ENCODE results near the gene RHD. TPM values are rescaled to one million over a fixed set of nuclear protein-coding genes. Genes with fewer than 3 reads are reported as not detected.
"Not testable (repeated sequence)": the region's sequence is repeated elsewhere in the genome, so short reads cannot be mapped to it uniquely, and the experiment has no call there.

The RHD gene
- total and polyA plus RNA-seq, 4 donors: not detected

- H3K9me3 ChIP-seq (ENCODE audit: control insufficient read depth, low read length); H3K4me1 ChIP-seq (ENCODE audit: control insufficient read depth in 1 of 2, insufficient read depth in 2 of 2, low read length in 2 of 2); DNase-seq; H3K36me3 ChIP-seq (ENCODE audit: control insufficient read depth in 1 of 2, insufficient read depth in 2 of 2, low read length in 1 of 2); H3K4me3 ChIP-seq (ENCODE audit: low read length in 2 of 2); H3K27ac ChIP-seq (ENCODE audit: low read depth in 1 of 2, low read length in 2 of 2); intact Hi-C loops (cut with DNase I); ATAC-seq (ENCODE audit: low FRiP score); H3K27me3 ChIP-seq (ENCODE audit: control insufficient read depth in 1 of 2, insufficient read depth in 2 of 2, low read length in 1 of 2): not testable (repeated sequence)
- WGBS, 2 donors: 26 to 30% methylated on average over 14 of the region's 14 CpGs
Measured at GRCh38 chr1:25268143-25268760, 4.1 kb upstream of the RHD start.

- H3K27ac ChIP-seq (ENCODE audit: low read depth in 1 of 2, low read length in 2 of 2); ATAC-seq (ENCODE audit: low FRiP score); H3K4me1 ChIP-seq (ENCODE audit: control insufficient read depth in 1 of 2, insufficient read depth in 2 of 2, low read length in 2 of 2); H3K4me3 ChIP-seq (ENCODE audit: low read length in 2 of 2); H3K36me3 ChIP-seq (ENCODE audit: control insufficient read depth in 1 of 2, insufficient read depth in 2 of 2, low read length in 1 of 2); DNase-seq; intact Hi-C loops (cut with DNase I); H3K27me3 ChIP-seq (ENCODE audit: control insufficient read depth in 1 of 2, insufficient read depth in 2 of 2, low read length in 1 of 2); H3K9me3 ChIP-seq (ENCODE audit: control insufficient read depth, low read length): not testable (repeated sequence)
- 69 to 70% methylated on average over 4 of the region's 4 CpGs for WGBS, 2 donors
Measured at GRCh38 chr1:25275648-25276047, 3.3 kb downstream of the RHD start.

DNA sequence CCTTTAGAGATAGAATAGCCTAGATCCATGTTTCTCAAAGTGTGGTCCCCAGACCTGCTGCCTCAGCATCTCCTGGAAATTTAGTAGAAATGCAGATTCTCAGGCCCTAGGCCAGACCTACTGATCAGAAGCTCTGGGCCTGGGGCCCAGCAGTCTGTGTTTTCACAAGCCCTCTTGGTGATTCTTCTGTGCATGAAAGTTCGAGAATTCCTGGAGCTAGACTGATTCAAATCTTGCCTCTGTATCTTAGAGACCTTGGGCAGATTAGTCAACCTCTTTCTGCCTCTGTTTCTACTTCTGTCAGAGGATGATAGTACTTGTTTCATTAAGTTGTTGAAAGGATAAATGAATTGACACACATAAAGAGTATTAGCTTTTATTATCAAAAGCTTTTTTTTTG lies 5.0 kb downstream of the RHD start:
- 60 to 61% methylated on average over 1 of the region's 1 CpG for WGBS, 2 donors
- ATAC-seq (ENCODE audit: low FRiP score); H3K36me3 ChIP-seq (ENCODE audit: control insufficient read depth in 1 of 2, insufficient read depth in 2 of 2, low read length in 1 of 2); H3K4me3 ChIP-seq (ENCODE audit: low read length in 2 of 2); H3K27ac ChIP-seq (ENCODE audit: low read depth in 1 of 2, low read length in 2 of 2); DNase-seq; H3K27me3 ChIP-seq (ENCODE audit: control insufficient read depth in 1 of 2, insufficient read depth in 2 of 2, low read length in 1 of 2); H3K9me3 ChIP-seq (ENCODE audit: control insufficient read depth, low read length); H3K4me1 ChIP-seq (ENCODE audit: control insufficient read depth in 1 of 2, insufficient read depth in 2 of 2, low read length in 2 of 2); intact Hi-C loops (cut with DNase I): not testable (repeated sequence)

- DNase-seq; ATAC-seq (ENCODE audit: low FRiP score); H3K36me3 ChIP-seq (ENCODE audit: control insufficient read depth in 1 of 2, insufficient read depth in 2 of 2, low read length in 1 of 2); H3K9me3 ChIP-seq (ENCODE audit: control insufficient read depth, low read length); H3K4me1 ChIP-seq (ENCODE audit: control insufficient read depth in 1 of 2, insufficient read depth in 2 of 2, low read length in 2 of 2); H3K27ac ChIP-seq (ENCODE audit: low read depth in 1 of 2, low read length in 2 of 2); H3K4me3 ChIP-seq (ENCODE audit: low read length in 2 of 2); intact Hi-C loops (cut with DNase I); H3K27me3 ChIP-seq (ENCODE audit: control insufficient read depth in 1 of 2, insufficient read depth in 2 of 2, low read length in 1 of 2): not testable (repeated sequence)
- WGBS, 2 donors: 40 to 66% methylated on average over 2 of the region's 2 CpGs
Measured at GRCh38 chr1:25278358-25278757, 6.0 kb downstream of the RHD start.

DNA sequence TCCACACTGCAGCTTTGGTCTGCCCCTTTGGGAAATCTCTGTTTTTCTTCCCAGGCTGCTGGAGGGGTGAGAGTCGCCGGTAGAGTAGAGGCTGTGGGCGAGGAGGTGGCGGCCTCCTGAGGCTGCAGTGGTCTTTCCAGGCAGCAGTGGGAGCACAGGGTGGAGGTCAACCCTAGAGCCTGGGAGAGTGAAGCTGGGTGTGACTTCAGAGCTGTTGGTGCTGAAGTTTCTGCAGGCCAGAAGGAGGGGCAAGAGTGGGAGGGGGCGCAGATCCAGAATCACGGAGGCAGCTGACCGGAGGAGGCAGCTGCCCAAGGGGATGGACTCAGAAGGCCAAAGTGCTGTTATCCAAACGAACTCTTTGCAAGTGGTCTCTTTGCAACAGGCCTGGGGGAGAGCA lies 6.5 kb downstream of the RHD start:
- intact Hi-C loops (cut with DNase I); ATAC-seq (ENCODE audit: low FRiP score); DNase-seq; H3K36me3 ChIP-seq (ENCODE audit: control insufficient read depth in 1 of 2, insufficient read depth in 2 of 2, low read length in 1 of 2); H3K27ac ChIP-seq (ENCODE audit: low read depth in 1 of 2, low read length in 2 of 2); H3K27me3 ChIP-seq (ENCODE audit: control insufficient read depth in 1 of 2, insufficient read depth in 2 of 2, low read length in 1 of 2); H3K4me3 ChIP-seq (ENCODE audit: low read length in 2 of 2); H3K4me1 ChIP-seq (ENCODE audit: control insufficient read depth in 1 of 2, insufficient read depth in 2 of 2, low read length in 2 of 2); H3K9me3 ChIP-seq (ENCODE audit: control insufficient read depth, low read length): not testable (repeated sequence)
- 57 to 64% methylated on average over 4 to 5 of the region's 8 CpGs for WGBS, 2 donors

DNA sequence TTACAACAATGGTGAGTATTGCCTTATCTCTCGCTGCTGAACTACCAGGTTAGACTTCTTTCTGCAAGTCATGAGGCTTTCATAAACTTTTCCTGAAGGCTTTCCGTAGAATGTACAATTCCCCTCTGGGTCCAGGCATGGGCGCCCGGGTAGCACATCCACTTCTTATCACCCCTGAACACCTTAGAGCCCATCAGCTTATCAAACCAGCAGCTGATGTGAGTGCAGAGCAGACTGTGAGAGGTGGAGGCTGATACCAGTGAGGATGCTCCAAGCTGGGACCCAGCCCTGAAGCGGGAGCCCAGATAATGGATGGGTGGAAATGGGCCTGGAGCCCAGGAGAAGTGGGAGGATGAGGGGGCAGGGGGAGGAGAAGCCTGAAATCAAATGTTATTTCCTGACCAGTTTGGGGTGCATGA lies 7.4 kb downstream of the RHD start:
- intact Hi-C loops (cut with DNase I): loop anchor here in 1 of 2 donors (10.0 kb wide), 1 partner anchor 125 kb away; no protein-coding TSS in a partner anchor

DNA sequence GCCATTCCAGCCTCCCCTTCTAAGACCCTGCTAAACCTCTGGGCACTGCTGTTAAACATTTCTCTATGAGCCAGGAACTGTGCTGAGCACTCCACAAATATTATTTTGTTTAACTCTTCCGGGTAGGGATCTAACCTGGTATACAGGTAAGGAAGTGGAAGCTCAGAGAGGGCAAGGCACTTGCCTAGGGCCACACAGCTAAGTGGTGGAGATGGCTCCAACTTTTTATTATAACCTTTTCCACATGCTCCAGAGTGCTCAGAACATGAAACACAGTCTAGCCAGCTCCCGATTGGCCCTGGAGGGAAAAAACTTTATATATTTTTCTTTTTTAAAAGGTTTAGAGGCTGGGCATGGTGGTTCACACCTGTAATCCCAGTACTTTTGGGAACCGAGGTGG lies 13.6 kb downstream of the RHD start:
- H3K27ac ChIP-seq (ENCODE audit: low read depth in 1 of 2, low read length in 2 of 2); ATAC-seq (ENCODE audit: low FRiP score); H3K4me1 ChIP-seq (ENCODE audit: control insufficient read depth in 1 of 2, insufficient read depth in 2 of 2, low read length in 2 of 2); H3K9me3 ChIP-seq (ENCODE audit: control insufficient read depth, low read length); H3K36me3 ChIP-seq (ENCODE audit: control insufficient read depth in 1 of 2, insufficient read depth in 2 of 2, low read length in 1 of 2); H3K27me3 ChIP-seq (ENCODE audit: control insufficient read depth in 1 of 2, insufficient read depth in 2 of 2, low read length in 1 of 2); H3K4me3 ChIP-seq (ENCODE audit: low read length in 2 of 2); DNase-seq: not testable (repeated sequence)
- WGBS, 2 donors: 85 to 88% methylated on average over 3 of the region's 3 CpGs
- intact Hi-C loops (cut with DNase I): loop anchor here in 1 of 2 donors (10.0 kb wide), 1 partner anchor 119 kb away; no protein-coding TSS in a partner anchor

More for the DNA sequence above, 7.4 kb downstream of the RHD start:
- not testable (repeated sequence) for ATAC-seq (ENCODE audit: low FRiP score); H3K9me3 ChIP-seq (ENCODE audit: control insufficient read depth, low read length); H3K27me3 ChIP-seq (ENCODE audit: control insufficient read depth in 1 of 2, insufficient read depth in 2 of 2, low read length in 1 of 2); H3K36me3 ChIP-seq (ENCODE audit: control insufficient read depth in 1 of 2, insufficient read depth in 2 of 2, low read length in 1 of 2); H3K4me3 ChIP-seq (ENCODE audit: low read length in 2 of 2); DNase-seq; H3K27ac ChIP-seq (ENCODE audit: low read depth in 1 of 2, low read length in 2 of 2); H3K4me1 ChIP-seq (ENCODE audit: control insufficient read depth in 1 of 2, insufficient read depth in 2 of 2, low read length in 2 of 2)
- WGBS, 2 donors: 85 to 86% methylated on average over 4 of the region's 5 CpGs

DNA sequence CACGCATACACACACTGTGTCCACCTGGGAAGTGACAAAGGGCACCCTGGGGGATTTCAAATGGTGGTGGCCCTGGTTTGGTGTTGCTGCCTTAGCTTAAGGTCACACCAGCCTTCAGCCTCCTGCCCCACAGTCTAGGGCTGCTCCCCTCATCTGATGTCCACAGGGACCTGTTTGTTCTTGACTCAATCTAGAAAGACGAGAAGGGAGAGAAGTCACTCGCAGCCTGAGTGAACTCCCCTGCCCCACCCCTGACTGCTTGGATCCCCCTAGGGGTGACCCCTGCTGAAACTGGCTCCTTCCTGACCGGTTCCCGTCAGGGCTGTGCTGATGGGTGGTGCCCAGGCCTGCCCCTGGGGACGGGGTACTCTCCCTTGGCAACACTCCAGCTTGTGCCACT lies 14.9 kb downstream of the RHD start:
- H3K27me3 ChIP-seq (ENCODE audit: control insufficient read depth in 1 of 2, insufficient read depth in 2 of 2, low read length in 1 of 2); H3K4me3 ChIP-seq (ENCODE audit: low read length in 2 of 2); DNase-seq; ATAC-seq (ENCODE audit: low FRiP score); H3K36me3 ChIP-seq (ENCODE audit: control insufficient read depth in 1 of 2, insufficient read depth in 2 of 2, low read length in 1 of 2); H3K4me1 ChIP-seq (ENCODE audit: control insufficient read depth in 1 of 2, insufficient read depth in 2 of 2, low read length in 2 of 2); H3K9me3 ChIP-seq (ENCODE audit: control insufficient read depth, low read length); H3K27ac ChIP-seq (ENCODE audit: low read depth in 1 of 2, low read length in 2 of 2): not testable (repeated sequence)
- 67 to 77% methylated on average over 4 to 5 of the region's 6 CpGs for WGBS, 2 donors
- intact Hi-C loops (cut with DNase I): loop anchor here in 1 of 2 donors (10.0 kb wide), 1 partner anchor 118 kb away; no protein-coding TSS in a partner anchor

DNA sequence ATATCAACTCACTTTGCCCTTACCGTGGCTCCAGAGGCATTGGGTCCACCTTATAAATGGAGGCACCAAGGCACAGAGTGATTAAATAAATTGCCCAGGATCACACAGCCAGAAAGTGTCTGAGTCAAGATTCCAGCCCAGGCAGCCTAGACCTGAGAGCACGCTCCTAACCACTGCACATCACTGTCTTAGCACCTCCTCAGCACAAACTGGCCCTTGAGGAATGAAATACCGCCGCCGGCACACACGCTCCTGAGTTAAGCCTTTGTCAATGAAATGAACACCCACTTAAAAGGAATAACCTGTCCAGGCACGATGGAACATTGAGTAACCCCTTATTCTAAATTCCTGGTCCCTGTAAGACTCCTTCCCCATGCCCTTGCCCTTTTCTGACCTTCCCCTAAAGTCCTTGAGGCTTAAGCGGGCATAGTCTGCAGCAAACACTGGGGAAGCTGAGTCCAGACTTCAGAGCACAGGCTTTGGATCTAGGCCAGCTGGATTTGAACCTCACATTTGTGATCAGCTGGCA lies 16.3 kb downstream of the RHD start:
- 82 to 85% methylated on average over 2 to 3 of the region's 8 CpGs for WGBS, 2 donors
- not testable (repeated sequence) for ATAC-seq (ENCODE audit: low FRiP score)
- intact Hi-C loops (cut with DNase I): loop anchor here in 1 of 2 donors (10.0 kb wide), 1 partner anchor 116 kb away; no protein-coding TSS in a partner anchor

More for the DNA sequence above, 16.3 kb downstream of the RHD start:
- H3K4me3 ChIP-seq (ENCODE audit: low read length in 2 of 2); H3K4me1 ChIP-seq (ENCODE audit: control insufficient read depth in 1 of 2, insufficient read depth in 2 of 2, low read length in 2 of 2); H3K27ac ChIP-seq (ENCODE audit: low read depth in 1 of 2, low read length in 2 of 2); H3K27me3 ChIP-seq (ENCODE audit: control insufficient read depth in 1 of 2, insufficient read depth in 2 of 2, low read length in 1 of 2); H3K9me3 ChIP-seq (ENCODE audit: control insufficient read depth, low read length); H3K36me3 ChIP-seq (ENCODE audit: control insufficient read depth in 1 of 2, insufficient read depth in 2 of 2, low read length in 1 of 2); DNase-seq: not testable (repeated sequence)
